Cardiac fibroblast (primary cell): ENCODE measurements around the gene PMM1.

Experiments used
- DNase-seq, 2 donors: peaks; one replicate each; pipeline versions ENCODE4 v3.0.0 to v3.0.0-alpha.2; 2010; ENCODE audit warnings: low read depth in 2 of 2
- H3K4me3 ChIP-seq, 2 donors: replicated peaks in 1 of 2; 1 replicate in 1 of 2; 2 replicates in 1 of 2; pipeline ENCODE4 v1.5.1; 2011; ENCODE audit warnings: low read depth in 2 of 2, low read length in 2 of 2, mild to moderate bottlenecking in 2 of 2, moderate library complexity in 1 of 2
- CTCF ChIP-seq: IDR thresholded peaks from one replicate; pipeline ENCODE4 v1.5.1; 2011; ENCODE audit warnings: low read depth, mild to moderate bottlenecking, low read length, inconsistent platforms

PMM1 gene

GRCh38 chr22:41579997-41580355, 9.7 kb downstream of the PMM1 start:
- no peak for DNase-seq
- TF ChIP-seq CTCF: no peak
- no peak overlapping the region for H3K4me3 ChIP-seq

- H3K4me3 ChIP-seq: no peak overlapping the region
- no peak for TF ChIP-seq CTCF
- DNase-seq: no peak
These were observed 10.2 kb downstream of the PMM1 start for GRCh38 chr22:41579297-41579996.

- no peak for TF ChIP-seq CTCF
- no peak for DNase-seq
These were observed 10.8 kb downstream of the PMM1 start for GRCh38 chr22:41578818-41579217.

GRCh38 chr22:41578114-41578513, 11.5 kb downstream of the PMM1 start:
- no peak overlapping the region for H3K4me3 ChIP-seq
- DNase-seq: no peak
- TF ChIP-seq CTCF: no peak

More at GRCh38 chr22:41578818-41579217, 10.8 kb downstream of the PMM1 start:
- H3K4me3 ChIP-seq: no peak overlapping the region

- no peak overlapping the region for H3K4me3 ChIP-seq
- DNase-seq: peak; percentile 58 to 60
- peak; percentile 61 for TF ChIP-seq CTCF
These were observed 12.8 kb downstream of the PMM1 start for GRCh38 chr22:41576877-41577276.

GRCh38 chr22:41575533-41575932, 14.1 kb downstream of the PMM1 start:
- no peak for TF ChIP-seq CTCF
- no peak overlapping the region for H3K4me3 ChIP-seq
- DNase-seq: no peak
